PC-3 (cell line): Measurements from ENCODE around the gene SNX17. TPM values are rescaled to one million over a fixed set of nuclear protein-coding genes. Genes with fewer than 3 reads are reported as not detected.

ENCODE experiments used
- ATAC-seq: fragments of 200-7000 bp; cut with Tn5 transposase; 2 replicates; pipeline ENCODE4 v1.9.1; 2020; ENCODE audit warnings: mild to moderate bottlenecking, moderate library complexity
- BruUV-seq: library from RNA; stranded (reverse); fragments of 400-500 nt; replicated peaks from 2 replicates; lab custom pipeline; 2021; lab: Mats Ljungman, UMichigan
- CTCF ChIA-PET: fragments of 300-600 bp; sonication (Branson Sonifier 250); formaldehyde crosslinking; loops from one replicate; lab custom pipeline; 2022; ENCODE audit warnings: antibody characterized with exemption; lab: Charles Lee
- POLR2A ChIA-PET: fragments of 300-600 bp; sonication (Branson Sonifier 250); formaldehyde crosslinking; loops from one replicate; lab custom pipeline; 2022; ENCODE audit warnings: antibody characterized with exemption; ENCODE audit not compliant: unreplicated experiment; lab: Charles Lee
- DNase-seq: peaks from one replicate; pipeline ENCODE4 v3.0.0-alpha.2; 2015
- H2AFZ ChIP-seq: fragments of 300-600 bp; sonication (generic); 2 replicates; pipeline ENCODE4 v1.6.0; 2016; ENCODE audit warnings: antibody characterized with exemption, low read length
- H3F3A ChIP-seq: fragments of 300-600 bp; sonication (generic); one replicate; pipeline ENCODE4 v1.6.0; 2017; ENCODE audit warnings: antibody characterized with exemption, low read length, control low read depth, mild to moderate bottlenecking; ENCODE audit not compliant: unreplicated experiment
- H3K27ac ChIP-seq: fragments of 300-600 bp; sonication (generic); 2 replicates; pipeline ENCODE4 v1.5.1; 2016; ENCODE audit warnings: mild to moderate bottlenecking, low read length
- H3K27me3 ChIP-seq: fragments of 300-600 bp; sonication (generic); 2 replicates; pipeline ENCODE4 v1.6.1; 2016; ENCODE audit warnings: low read length, mixed read lengths
- H3K36me3 ChIP-seq: fragments of 300-600 bp; sonication (generic); 2 replicates; pipeline ENCODE4 v1.6.1; 2016; ENCODE audit warnings: low read depth, mixed run types, low read length, mixed read lengths
- H3K4me1 ChIP-seq: fragments of 300-600 bp; sonication (generic); 2 replicates; pipeline ENCODE4 v1.5.1; 2016; ENCODE audit warnings: low read length; ENCODE audit not compliant: insufficient read depth
- H3K4me2 ChIP-seq: fragments of 300-600 bp; sonication (generic); 2 replicates; pipeline ENCODE4 v1.6.0; 2016; ENCODE audit warnings: low read length
- H3K4me3 ChIP-seq: fragments of 300-600 bp; sonication (generic); 2 replicates; pipeline ENCODE4 v1.5.1; 2016; ENCODE audit warnings: mild to moderate bottlenecking, low read length, mixed read lengths
- H3K79me2 ChIP-seq: fragments of 300-600 bp; sonication (generic); 2 replicates; pipeline ENCODE4 v1.6.1; 2017; ENCODE audit warnings: low read length, mixed read lengths
- H3K9ac ChIP-seq: fragments of 300-600 bp; sonication (generic); 2 replicates; pipeline ENCODE4 v1.6.0; 2016; ENCODE audit warnings: mild to moderate bottlenecking, low read length
- H3K9me2 ChIP-seq: fragments of 300-600 bp; sonication (generic); replicated peaks from 2 replicates; pipeline ENCODE4 v1.6.1; 2016; ENCODE audit warnings: mixed run types, low read length, mixed read lengths
- H3K9me3 ChIP-seq: fragments of 300-600 bp; sonication (generic); 2 replicates; pipeline ENCODE4 v1.6.1; 2016; ENCODE audit warnings: low read length, mixed read lengths
- H4K20me1 ChIP-seq: fragments of 300-600 bp; sonication (generic); 2 replicates; pipeline ENCODE4 v1.6.1; 2016; ENCODE audit warnings: low read length, mixed read lengths
- EZH2 ChIP-seq: fragments of 300-600 bp; sonication (generic); IDR thresholded peaks from one replicate; pipeline ENCODE4 v1.6.1; 2017; ENCODE audit warnings: antibody characterized with exemption, mild to moderate bottlenecking, low read length; ENCODE audit not compliant: unreplicated experiment
- EZH2phosphoT487 ChIP-seq: fragments of 300-600 bp; sonication (generic); IDR thresholded peaks from 2 replicates; pipeline ENCODE4 v1.6.1; 2018; ENCODE audit warnings: mild to moderate bottlenecking, antibody characterized with exemption, low read length, borderline replicate concordance
- intact Hi-C: fragments of 100-400 bp; cut with micrococcal nuclease; formaldehyde crosslinking; loops from 2 replicates; pipeline ENCODE4 v1.9.0; 2023
- total RNA-seq: library from RNA; depleted of rRNA; stranded (reverse); fragments of >200 nt; gene quantifications from 2 replicates; pipeline ENCODE4 v1.2.3, GENCODE V29; 2014
- TF ChIP-seq, protein P1 (sequence below): fragments of 300-600 bp; sonication (generic); conservative IDR thresholded peaks from 2 replicates; pipeline ENCODE4 v1.5.1; 2017; ENCODE audit warnings: antibody characterized with exemption, low read depth, mild to moderate bottlenecking, low read length

The SNX17 gene
- total RNA-seq, 1 experiment from 2014 or later = 110 TPM

GRCh38 chr2:27398962-27399361 is 28.5 kb downstream of the SNX17 start:
- ChIA-PET CTCF (no interaction called here), POLR2A (no interaction called here)
- DNase-seq (no peak), ATAC-seq (no peak)
- no peaks in the 10 kb centered on the region for H3K4me1 ChIP-seq
- H3K9ac ChIP-seq = no peak overlapping the region
- no peaks in the 10 kb centered on the region for H3K9me3 ChIP-seq
- BruUV-seq = no TSS peak
- H3K4me3 ChIP-seq = no peak overlapping the region
- H3K27ac ChIP-seq = no peak overlapping the region
- H3K9me2 ChIP-seq = no peaks in the 10 kb centered on the region
- TF ChIP-seq EZH2 (no peak), EZH2phosphoT487 (no peak)
- TF ChIP-seq, protein P1, sequence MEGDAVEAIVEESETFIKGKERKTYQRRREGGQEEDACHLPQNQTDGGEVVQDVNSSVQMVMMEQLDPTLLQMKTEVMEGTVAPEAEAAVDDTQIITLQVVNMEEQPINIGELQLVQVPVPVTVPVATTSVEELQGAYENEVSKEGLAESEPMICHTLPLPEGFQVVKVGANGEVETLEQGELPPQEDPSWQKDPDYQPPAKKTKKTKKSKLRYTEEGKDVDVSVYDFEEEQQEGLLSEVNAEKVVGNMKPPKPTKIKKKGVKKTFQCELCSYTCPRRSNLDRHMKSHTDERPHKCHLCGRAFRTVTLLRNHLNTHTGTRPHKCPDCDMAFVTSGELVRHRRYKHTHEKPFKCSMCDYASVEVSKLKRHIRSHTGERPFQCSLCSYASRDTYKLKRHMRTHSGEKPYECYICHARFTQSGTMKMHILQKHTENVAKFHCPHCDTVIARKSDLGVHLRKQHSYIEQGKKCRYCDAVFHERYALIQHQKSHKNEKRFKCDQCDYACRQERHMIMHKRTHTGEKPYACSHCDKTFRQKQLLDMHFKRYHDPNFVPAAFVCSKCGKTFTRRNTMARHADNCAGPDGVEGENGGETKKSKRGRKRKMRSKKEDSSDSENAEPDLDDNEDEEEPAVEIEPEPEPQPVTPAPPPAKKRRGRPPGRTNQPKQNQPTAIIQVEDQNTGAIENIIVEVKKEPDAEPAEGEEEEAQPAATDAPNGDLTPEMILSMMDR = no peak
- peaks cover 28% of the 10 kb centered on the region for H4K20me1 ChIP-seq
- no peak overlapping the region for H3K4me2 ChIP-seq
- intact Hi-C loops = no loop called here
- peaks cover 99% of the 10 kb centered on the region for H3K79me2 ChIP-seq
- no peak overlapping the region for H2AFZ ChIP-seq
- no peaks in the 10 kb centered on the region for H3F3A ChIP-seq
- no peaks in the 10 kb centered on the region for H3K27me3 ChIP-seq
- peaks cover 10% of the 10 kb centered on the region; the same call in 1 of the 2 replicates for H3K36me3 ChIP-seq

- BruUV-seq = no TSS peak
- H3K79me2 ChIP-seq = peaks cover 99% of the 10 kb centered on the region
- H3K9me3 ChIP-seq = no peaks in the 10 kb centered on the region
- H3F3A ChIP-seq = no peaks in the 10 kb centered on the region
- no peaks in the 10 kb centered on the region for H3K27me3 ChIP-seq
- intact Hi-C loops = loop anchor here (10.0 kb wide), 1 partner anchor 254 kb away; no protein-coding TSS in a partner anchor
- peaks cover 10% of the 10 kb centered on the region; the same call in 1 of the 2 replicates for H3K36me3 ChIP-seq
- ChIA-PET POLR2A (interaction anchor here (0.6 kb wide), 1 partner anchor 56 kb away, joined by 6 read pairs; no protein-coding TSS in a partner anchor), CTCF (no interaction called here)
- H4K20me1 ChIP-seq = peaks cover 32% of the 10 kb centered on the region
- TF ChIP-seq, protein P1 = no peak
- TF ChIP-seq EZH2 = no peak
- no peak for TF ChIP-seq EZH2phosphoT487
- H3K27ac ChIP-seq = no peak overlapping the region
- no peak overlapping the region for H3K4me3 ChIP-seq
- DNase-seq = no peak
- H3K9me2 ChIP-seq = no peaks in the 10 kb centered on the region
- H3K9ac ChIP-seq = no peak overlapping the region
- H3K4me2 ChIP-seq = no peak overlapping the region
- H3K4me1 ChIP-seq = no peaks in the 10 kb centered on the region
- no peak for ATAC-seq
- H2AFZ ChIP-seq = no peak overlapping the region
Measured at GRCh38 chr2:27400348-27401135, 30.1 kb downstream of the SNX17 start.
